Measurements from ENCODE around the gene ZNF827.

- TF ChIP-seq CTCF (IDR thresholded peaks at IDR 0.05; ENCODE audit: poor library complexity, severe bottlenecking) (no peak), POLR2AphosphoS5 (IDR thresholded peaks at IDR 0.05) (no peak), RAD21 (conservative IDR thresholded peaks at IDR 0.05) (no peak), EP300 (conservative IDR thresholded peaks at IDR 0.05; ENCODE audit: poor library complexity, severe bottlenecking) (no peak), SMC3 (conservative IDR thresholded peaks at IDR 0.05; ENCODE audit: poor library complexity) (no peak), REST (IDR thresholded peaks at IDR 0.05; ENCODE audit: borderline replicate concordance) (no peak), TAF1 (IDR thresholded peaks at IDR 0.05; ENCODE audit: low read depth) (no peak), EZH2 (IDR thresholded peaks at IDR 0.05; ENCODE audit: borderline replicate concordance, insufficient read depth, low read length, poor library complexity, severe bottlenecking) (no peak), MXI1 (conservative IDR thresholded peaks at IDR 0.05; ENCODE audit: poor library complexity, severe bottlenecking) (no peak)
These were observed 218.0 kb downstream of the ZNF827 start for GRCh38 chr4:145720656-145721055.

Measured in neural cell (in vitro differentiated cells).